Sigmoid colon (tissue), 4 donors: ENCODE results near the gene DPCD.

Experiments
- CTCF ChIP-seq, 4 experiments: fragments of 450-650 bp in 3 of 4; fragments of 200-600 bp in 1 of 4; IDR thresholded peaks; one replicate each; pipeline ENCODE4 v1.5.1; 2016 to 2019; ENCODE audit warnings: antibody characterized with exemption in 4 of 4, mild to moderate bottlenecking in 3 of 4, moderate library complexity in 2 of 4
- EP300 ChIP-seq, 4 donors: sonication (generic); formaldehyde crosslinking; IDR thresholded peaks; one replicate each; pipeline ENCODE4 v1.6.1; 2017; ENCODE audit warnings: antibody characterized with exemption in 4 of 4
- POLR2A ChIP-seq, 2 donors: fragments of 450-650 bp; IDR thresholded peaks; one replicate each; pipeline ENCODE4 v1.6.1; 2016; ENCODE audit warnings: antibody characterized with exemption in 2 of 2, mild to moderate bottlenecking in 2 of 2, moderate library complexity in 2 of 2
- POLR2AphosphoS5 ChIP-seq, 4 donors: sonication (generic); formaldehyde crosslinking; IDR thresholded peaks; one replicate each; pipeline ENCODE4 v1.6.1; 2017; ENCODE audit warnings: antibody characterized with exemption in 4 of 4

GRCh38 chr10:101607124-101607523 lies 19.0 kb downstream of the DPCD start:
- TF ChIP-seq CTCF (IDR thresholded peaks at IDR 0.05) (no peak), POLR2A (IDR thresholded peaks at IDR 0.05) (no peak), EP300 (IDR thresholded peaks at IDR 0.05) (no peak), POLR2AphosphoS5 (IDR thresholded peaks at IDR 0.05) (no peak)
